ENCODE measurements around the gene STRA6.

DNA sequence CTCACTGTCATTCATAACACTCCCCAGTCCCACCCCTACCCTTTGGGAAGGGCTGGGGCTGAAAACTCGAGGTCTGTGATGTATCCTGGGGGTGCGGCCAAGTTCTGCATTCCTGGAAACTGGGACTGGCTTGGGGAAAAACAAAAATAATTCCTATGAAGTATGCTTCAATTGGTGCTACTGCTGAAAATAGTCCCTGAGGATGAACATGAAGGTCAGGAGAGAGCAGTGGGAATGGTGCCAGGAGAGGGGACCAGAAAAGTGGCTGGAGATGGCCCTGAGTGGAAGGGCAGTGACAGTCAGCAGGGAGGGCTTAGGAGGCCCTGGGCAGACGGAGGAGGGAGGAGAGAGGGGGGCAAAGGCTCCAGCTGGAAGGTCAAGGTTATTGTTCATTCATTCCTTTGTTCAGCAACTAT, 33.9 kb downstream of the STRA6 start:
- TF ChIP-seq, protein P1, sequence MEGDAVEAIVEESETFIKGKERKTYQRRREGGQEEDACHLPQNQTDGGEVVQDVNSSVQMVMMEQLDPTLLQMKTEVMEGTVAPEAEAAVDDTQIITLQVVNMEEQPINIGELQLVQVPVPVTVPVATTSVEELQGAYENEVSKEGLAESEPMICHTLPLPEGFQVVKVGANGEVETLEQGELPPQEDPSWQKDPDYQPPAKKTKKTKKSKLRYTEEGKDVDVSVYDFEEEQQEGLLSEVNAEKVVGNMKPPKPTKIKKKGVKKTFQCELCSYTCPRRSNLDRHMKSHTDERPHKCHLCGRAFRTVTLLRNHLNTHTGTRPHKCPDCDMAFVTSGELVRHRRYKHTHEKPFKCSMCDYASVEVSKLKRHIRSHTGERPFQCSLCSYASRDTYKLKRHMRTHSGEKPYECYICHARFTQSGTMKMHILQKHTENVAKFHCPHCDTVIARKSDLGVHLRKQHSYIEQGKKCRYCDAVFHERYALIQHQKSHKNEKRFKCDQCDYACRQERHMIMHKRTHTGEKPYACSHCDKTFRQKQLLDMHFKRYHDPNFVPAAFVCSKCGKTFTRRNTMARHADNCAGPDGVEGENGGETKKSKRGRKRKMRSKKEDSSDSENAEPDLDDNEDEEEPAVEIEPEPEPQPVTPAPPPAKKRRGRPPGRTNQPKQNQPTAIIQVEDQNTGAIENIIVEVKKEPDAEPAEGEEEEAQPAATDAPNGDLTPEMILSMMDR (conservative IDR thresholded peaks at IDR 0.05; ENCODE audit: low read length), result no peak
- no peak for TF ChIP-seq EZH2phosphoT487 (IDR thresholded peaks at IDR 0.05; ENCODE audit: borderline replicate concordance)
